ENCODE results near the gene YBX1. TPM values are rescaled to one million over a fixed set of nuclear protein-coding genes. Genes with fewer than 3 reads are reported as not detected.

Gene YBX1
- total and polyA plus RNA-seq, 2 of the 13 experiments (the other 11 are each of a cell fraction or from before 2014, with no cell fraction given), result 339 to 628 TPM

- FAIRE-seq, result no peak
- in situ Hi-C loops (cut with HindIII; ENCODE audit: extremely low pct_ligation_motif_present, low pct_unique_long_range_greater_than_20kb), result no loop called here
Observed at GRCh38 chr1:42675467-42675866, 6.8 kb upstream of the YBX1 start.

More at GRCh38 chr1:42675467-42675866, 6.8 kb upstream of the YBX1 start:
- CTCF ChIA-PET (ENCODE audit: low intra/inter-chr PET ratio, low total read pairs), result no interaction called here
- H4K20me1 ChIP-seq (ENCODE audit: insufficient read depth, low read length), result no peaks in the 10 kb centered on the region
- no TSS peak for BruUV-seq (replicated peaks)
- H3K79me2 ChIP-seq (ENCODE audit: insufficient read depth, low read length), result peaks cover 7% of the 10 kb centered on the region
- H3K27me3 ChIP-seq (ENCODE audit: control insufficient read depth in 1 of 2, insufficient read depth in 2 of 2, low read length in 2 of 2), result no peaks in the 10 kb centered on the region
- H3K9me3 ChIP-seq (ENCODE audit: low read length), result no peaks in the 10 kb centered on the region
- H3K9ac ChIP-seq (ENCODE audit: insufficient read depth, low read depth, low read length), result no peak overlapping the region
- POLR2A ChIA-PET, result interaction anchor here (1.4 kb wide), 1 partner anchor 17 kb away, joined by 4 read pairs; the partner anchor contains the start of gene PPIH
- H3K27ac ChIP-seq (ENCODE audit: extremely low read length, insufficient read depth, low read length), result no peak overlapping the region
- no peak overlapping the region for H3K4me2 ChIP-seq (ENCODE audit: low read depth, low read length)
- H3K4me1 ChIP-seq (ENCODE audit: insufficient read depth, low read length), result peaks cover 9% of the 10 kb centered on the region
- no peak for TF ChIP-seq CENPT (CRISPR knock-in tag; IDR thresholded peaks at IDR 0.05; ENCODE audit: low read depth)
- TF ChIP-seq RARG (CRISPR knock-in tag; IDR thresholded peaks at IDR 0.05; ENCODE audit: low read depth), result no peak
- no peak for TF ChIP-seq ATF7-NPFF (CRISPR knock-in tag; IDR thresholded peaks at IDR 0.05; ENCODE audit: low read depth)
- TF ChIP-seq CSRNP1 (CRISPR knock-in tag; IDR thresholded peaks at IDR 0.05), result no peak
- no peak for TF ChIP-seq ZNF343 (CRISPR knock-in tag; IDR thresholded peaks at IDR 0.05)
- TF ChIP-seq KDM4B (CRISPR knock-in tag; IDR thresholded peaks at IDR 0.05), result no peak
- TF ChIP-seq BATF2 (CRISPR knock-in tag; IDR thresholded peaks at IDR 0.05), result no peak
- no peak for TF ChIP-seq RFXAP (CRISPR knock-in tag; IDR thresholded peaks at IDR 0.05; ENCODE audit: borderline replicate concordance)
- TF ChIP-seq UBTF (CRISPR knock-in tag; IDR thresholded peaks at IDR 0.05), result no peak
- TF ChIP-seq NR2F6 (IDR thresholded peaks at IDR 0.05), result no peak
- TF ChIP-seq NR2F6 (CRISPR knock-in tag; IDR thresholded peaks at IDR 0.05), result no peak
- TF ChIP-seq HMGA1 (CRISPR knock-in tag; conservative IDR thresholded peaks at IDR 0.05), result no peak
- no peak for TF ChIP-seq AGO1 (IDR thresholded peaks at IDR 0.05; ENCODE audit: low read depth, low read length, poor library complexity, severe bottlenecking)
- no peak for TF ChIP-seq ZBTB33 (CRISPR knock-in tag; IDR thresholded peaks at IDR 0.05)
- WGBS (ENCODE audit: low lambda C conversion rate), result 97% methylated on average over 3 of the region's 3 CpGs
- peaks cover 3 to 22% of the 10 kb centered on the region in 2 experiments for H3K36me3 ChIP-seq (replicated peaks in 1 of 2; ENCODE audit: control insufficient read depth in 1 of 2, insufficient read depth in 2 of 2, low read length in 2 of 2)
- no peak overlapping the region for H2AFZ ChIP-seq (ENCODE audit: low read length)
- H3K4me3 ChIP-seq (replicated peaks in 1 of 3; ENCODE audit: insufficient read depth in 1 of 3, low read depth in 2 of 3, low read length in 3 of 3), result no peak overlapping the region
- ATAC-seq, result no peak
- DNase-seq (ENCODE audit: low spot score), result no peak
- intact Hi-C loops (cut with micrococcal nuclease; ENCODE audit: unreplicated experiment), result no loop called here

Measured in HepG2 (cell line).